Activated T-helper 17 cell treated with anti-CD3 and anti-CD28 coated beads, Interleukin-2, amount 50 U/mL, for 72 hours (primary cell): ENCODE measurements around the gene ABHD16A. TPM values are rescaled to one million over a fixed set of nuclear protein-coding genes. Genes with fewer than 3 reads are reported as not detected.
"Not testable (repeated sequence)": the region's sequence is repeated elsewhere in the genome, so short reads cannot be mapped to it uniquely, and the experiment has no call there.

Source experiments
- ATAC-seq: fragments of 150-1000 bp; cut with Tn5 transposase; replicated peaks from 2 replicates; pipeline ENCODE4 v1.10.0; 2021; ENCODE audit warnings: mild to moderate bottlenecking, moderate library complexity
- H3K27ac Mint-ChIP-seq: one replicate; pipeline ENCODE4 v1.8.0; 2022; ENCODE audit warnings: mixed read lengths
- H3K27me3 Mint-ChIP-seq: one replicate; pipeline ENCODE4 v1.8.0; 2022; ENCODE audit warnings: mixed read lengths
- H3K36me3 Mint-ChIP-seq: one replicate; pipeline ENCODE4 v1.8.0; 2022; ENCODE audit warnings: low read depth, mild to moderate bottlenecking, mixed read lengths
- H3K4me1 Mint-ChIP-seq: one replicate; pipeline ENCODE4 v1.8.0; 2022; ENCODE audit warnings: mixed read lengths
- H3K4me3 Mint-ChIP-seq: one replicate; pipeline ENCODE4 v1.8.0; 2022; ENCODE audit warnings: mild to moderate bottlenecking, mixed read lengths
- H3K9me3 Mint-ChIP-seq: one replicate; pipeline ENCODE4 v1.8.0; 2022; ENCODE audit warnings: mixed read lengths
- total RNA-seq, 2 donors: library from RNA; stranded (reverse); gene quantifications; one replicate each; pipeline ENCODE4 v1.2.3, GENCODE V29; 2022

The ABHD16A gene
- total RNA-seq, 2 donors from 2014 or later = 31.4 to 31.7 TPM

GRCh38 chr6:31712296-31712695, 9.2 kb upstream of the ABHD16A start:
- H3K27ac Mint-ChIP-seq = peak overlapping the region; percentile 38
- H3K4me3 Mint-ChIP-seq = no peak overlapping the region
- H3K9me3 Mint-ChIP-seq = no peaks in the 10 kb centered on the region
- ATAC-seq = no peak
- no peaks in the 10 kb centered on the region for H3K27me3 Mint-ChIP-seq
- H3K4me1 Mint-ChIP-seq = peaks cover 5% of the 10 kb centered on the region
- no peaks in the 10 kb centered on the region for H3K36me3 Mint-ChIP-seq

- no peak overlapping the region for H3K4me3 Mint-ChIP-seq
- H3K4me1 Mint-ChIP-seq = peaks cover 5% of the 10 kb centered on the region
- no peaks in the 10 kb centered on the region for H3K27me3 Mint-ChIP-seq
- no peaks in the 10 kb centered on the region for H3K36me3 Mint-ChIP-seq
- H3K27ac Mint-ChIP-seq = peak overlapping the region; percentile 47
- ATAC-seq = no peak
- H3K9me3 Mint-ChIP-seq = no peaks in the 10 kb centered on the region
Measured at GRCh38 chr6:31711233-31711632, 8.1 kb upstream of the ABHD16A start.

GRCh38 chr6:31710523-31711219, 7.5 kb upstream of the ABHD16A start:
- H3K4me1 Mint-ChIP-seq = peaks cover 5% of the 10 kb centered on the region
- ATAC-seq = no peak

GRCh38 chr6:31709157-31709556, 6.0 kb upstream of the ABHD16A start:
- ATAC-seq, H3K4me1 Mint-ChIP-seq: not testable (repeated sequence)

More at GRCh38 chr6:31710523-31711219, 7.5 kb upstream of the ABHD16A start:
- H3K4me3 Mint-ChIP-seq = no peak overlapping the region
- no peaks in the 10 kb centered on the region for H3K36me3 Mint-ChIP-seq
- no peaks in the 10 kb centered on the region for H3K9me3 Mint-ChIP-seq
- peak overlapping the region; percentile 47 for H3K27ac Mint-ChIP-seq
- H3K27me3 Mint-ChIP-seq = no peaks in the 10 kb centered on the region

GRCh38 chr6:31708224-31708623, 5.1 kb upstream of the ABHD16A start:
- H3K9me3 Mint-ChIP-seq = no peaks in the 10 kb centered on the region
- H3K36me3 Mint-ChIP-seq = no peaks in the 10 kb centered on the region
- H3K4me1 Mint-ChIP-seq = peaks cover 9% of the 10 kb centered on the region
- H3K27ac Mint-ChIP-seq = no peak overlapping the region
- H3K4me3 Mint-ChIP-seq = no peak overlapping the region
- ATAC-seq = no peak
- H3K27me3 Mint-ChIP-seq = no peaks in the 10 kb centered on the region

More at GRCh38 chr6:31709157-31709556, 6.0 kb upstream of the ABHD16A start:
- not testable (repeated sequence) for H3K27ac Mint-ChIP-seq, H3K4me3 Mint-ChIP-seq, H3K9me3 Mint-ChIP-seq, H3K36me3 Mint-ChIP-seq, H3K27me3 Mint-ChIP-seq

- H3K4me1 Mint-ChIP-seq = peaks cover 10% of the 10 kb centered on the region
- H3K27ac Mint-ChIP-seq = no peak overlapping the region
- no peak for ATAC-seq
- H3K36me3 Mint-ChIP-seq = no peaks in the 10 kb centered on the region
- H3K27me3 Mint-ChIP-seq = no peaks in the 10 kb centered on the region
- no peak overlapping the region for H3K4me3 Mint-ChIP-seq
- H3K9me3 Mint-ChIP-seq = no peaks in the 10 kb centered on the region
Measured at GRCh38 chr6:31707701-31708100, 4.6 kb upstream of the ABHD16A start.

GRCh38 chr6:31706599-31706998, 3.5 kb upstream of the ABHD16A start, which contains the start of gene LY6G6F:
Gene LY6G6F, plus strand, starts transcription at chr6:31706866. Its CDS starts 41 bp downstream, at chr6:31706907.
- H3K9me3 Mint-ChIP-seq = no peaks in the 10 kb centered on the region
- ATAC-seq = no peak
- no peaks in the 10 kb centered on the region for H3K36me3 Mint-ChIP-seq
- H3K27me3 Mint-ChIP-seq = no peaks in the 10 kb centered on the region
- no peak within 1 kb of the TSS for H3K27ac Mint-ChIP-seq
- H3K4me3 Mint-ChIP-seq = no peak within 1 kb of the TSS
- H3K4me1 Mint-ChIP-seq = peaks cover 11% of the 10 kb centered on the region

- no peak for ATAC-seq
- no peaks in the 10 kb centered on the region for H3K27me3 Mint-ChIP-seq
- no peaks in the 10 kb centered on the region for H3K9me3 Mint-ChIP-seq
- peaks cover 5% of the 10 kb centered on the region for H3K36me3 Mint-ChIP-seq
- H3K4me1 Mint-ChIP-seq = peaks cover 17% of the 10 kb centered on the region
- H3K27ac Mint-ChIP-seq = no peak overlapping the region
- H3K4me3 Mint-ChIP-seq = no peak overlapping the region
Measured at GRCh38 chr6:31705931-31706330, 2.8 kb upstream of the ABHD16A start.

- peak; percentile 25 for ATAC-seq
- Mint-ChIP-seq H3K36me3 (peaks cover 38% of the 10 kb centered on the region), H3K9me3 (no peaks in the 10 kb centered on the region), H3K4me3 (peak overlapping the region; percentile 98), H3K27me3 (no peaks in the 10 kb centered on the region), H3K4me1 (peaks cover 20% of the 10 kb centered on the region), H3K27ac (peak overlapping the region; percentile 98)
Measured at GRCh38 chr6:31702405-31702818, 712 bp downstream of the ABHD16A start.

- Mint-ChIP-seq H3K27ac (peak overlapping the region; percentile 98), H3K27me3 (no peaks in the 10 kb centered on the region), H3K9me3 (no peaks in the 10 kb centered on the region), H3K4me1 (peaks cover 24% of the 10 kb centered on the region), H3K36me3 (peaks cover 44% of the 10 kb centered on the region), H3K4me3 (peak overlapping the region; percentile 98)
- no peak for ATAC-seq
Measured at GRCh38 chr6:31701666-31702404, 1.3 kb downstream of the ABHD16A start.

GRCh38 chr6:31700740-31701401, 2.3 kb downstream of the ABHD16A start:
- no peaks in the 10 kb centered on the region for H3K27me3 Mint-ChIP-seq
- peak overlapping the region; percentile 98 for H3K4me3 Mint-ChIP-seq
- ATAC-seq = no peak
- peak overlapping the region; percentile 98 for H3K27ac Mint-ChIP-seq
- peaks cover 54% of the 10 kb centered on the region for H3K36me3 Mint-ChIP-seq
- no peaks in the 10 kb centered on the region for H3K9me3 Mint-ChIP-seq
- peaks cover 24% of the 10 kb centered on the region for H3K4me1 Mint-ChIP-seq

- ATAC-seq = peak; percentile 87
- Mint-ChIP-seq H3K4me1 (peaks cover 19% of the 10 kb centered on the region), H3K27me3 (no peaks in the 10 kb centered on the region), H3K4me3 (peak overlapping the region; percentile 36), H3K36me3 (peaks cover 86% of the 10 kb centered on the region), H3K27ac (peak overlapping the region; percentile 62), H3K9me3 (no peaks in the 10 kb centered on the region)
Measured at GRCh38 chr6:31697555-31697954, 5.6 kb downstream of the ABHD16A start.

GRCh38 chr6:31693535-31693934, 9.6 kb downstream of the ABHD16A start:
- Mint-ChIP-seq H3K27ac (no peak overlapping the region), H3K9me3 (no peaks in the 10 kb centered on the region), H3K27me3 (no peaks in the 10 kb centered on the region), H3K4me1 (peaks cover 10% of the 10 kb centered on the region), H3K36me3 (peaks cover 94% of the 10 kb centered on the region), H3K4me3 (no peak overlapping the region)
- no peak for ATAC-seq

- Mint-ChIP-seq H3K9me3 (no peaks in the 10 kb centered on the region), H3K4me1 (peaks cover 8% of the 10 kb centered on the region), H3K27ac (no peak overlapping the region), H3K27me3 (no peaks in the 10 kb centered on the region), H3K36me3 (peaks cover 95% of the 10 kb centered on the region), H3K4me3 (no peak overlapping the region)
- no peak for ATAC-seq
Measured at GRCh38 chr6:31692886-31693285, 10.2 kb downstream of the ABHD16A start.
